NCI-H128 (cell line): Measurements from ENCODE around the gene CCL4.
"Not testable (repeated sequence)": the region's sequence is repeated elsewhere in the genome, so short reads cannot be mapped to it uniquely, and the experiment has no call there.

ENCODE experiments used
- DNase-seq: peaks from one replicate; lab custom pipeline; 2025; ENCODE audit not compliant: unreplicated experiment; lab: John Stamatoyannopoulos, UW

The CCL4 gene

GRCh38 chr17:36087897-36088572 lies 15.6 kb upstream of the CCL4 start:
- not testable (repeated sequence) for DNase-seq

DNA sequence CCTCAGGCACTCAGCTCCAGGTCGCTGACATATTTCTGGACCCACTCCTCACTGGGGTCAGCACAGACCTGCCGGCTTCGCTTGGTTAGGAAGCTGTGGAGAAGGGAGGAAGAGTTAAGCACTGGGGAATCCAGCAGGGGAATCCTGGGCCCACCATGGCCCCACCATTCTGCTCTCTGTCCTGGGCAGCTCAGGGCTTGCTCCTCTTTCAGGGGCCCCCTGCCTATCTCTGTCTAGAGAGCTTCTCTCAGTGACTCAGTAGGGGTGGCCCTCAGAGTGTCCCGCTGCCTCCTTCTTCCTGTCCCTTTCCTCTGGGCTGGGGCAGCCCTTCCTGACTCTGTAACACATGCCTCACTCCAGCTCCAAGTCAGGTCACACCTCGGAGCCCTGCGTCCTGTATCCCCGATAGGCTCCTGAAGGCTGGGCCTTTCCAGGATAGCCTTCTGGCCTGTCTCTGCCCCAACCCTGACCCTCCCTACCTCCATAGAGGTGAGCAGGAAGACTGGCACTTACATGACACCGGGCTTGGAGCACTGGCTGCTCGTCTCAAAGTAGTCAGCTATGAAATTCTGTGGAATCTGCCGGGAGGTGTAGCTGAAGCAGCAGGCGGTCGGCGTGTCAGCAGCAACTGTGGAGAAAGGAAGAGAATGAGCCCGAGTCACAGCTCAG lies 14.8 kb upstream of the CCL4 start:
- no peak for DNase-seq

- DNase-seq: no peak
Measured at GRCh38 chr17:36089339-36089865, 14.2 kb upstream of the CCL4 start.

- no peak for DNase-seq
Measured at GRCh38 chr17:36089888-36090836, 13.5 kb upstream of the CCL4 start, which contains the start of gene CCL3. CCL3 (minus strand) TSS chr17:36090143; CDS start chr17:36090058, 85 bp downstream.

- DNase-seq: no peak
Measured at GRCh38 chr17:36092230-36092629, 11.4 kb upstream of the CCL4 start.

GRCh38 chr17:36092715-36093114 lies 10.9 kb upstream of the CCL4 start:
- not testable (repeated sequence) for DNase-seq

DNA sequence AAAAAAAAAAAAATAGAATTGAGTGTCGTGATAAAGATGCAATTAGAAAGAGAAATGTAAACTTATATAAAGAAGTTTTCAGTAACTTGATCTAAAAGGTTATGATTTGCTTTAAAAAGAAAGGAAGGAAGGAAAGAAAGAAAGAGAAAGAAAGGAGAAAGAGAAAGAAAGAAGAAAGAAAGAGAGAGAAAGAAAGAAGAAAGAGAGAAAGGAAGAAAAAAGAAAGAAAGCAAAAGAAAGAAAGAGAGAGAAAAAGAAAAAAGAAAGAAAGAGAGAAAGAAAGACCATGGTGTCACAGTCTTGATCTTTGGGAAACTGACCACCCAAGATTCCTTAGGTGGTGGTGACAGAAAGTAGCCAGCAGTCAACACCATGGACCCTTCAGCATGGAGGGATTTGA lies 9.4 kb upstream of the CCL4 start:
- no peak for DNase-seq

GRCh38 chr17:36094746-36095145 lies 8.9 kb upstream of the CCL4 start:
- DNase-seq: no peak

DNA sequence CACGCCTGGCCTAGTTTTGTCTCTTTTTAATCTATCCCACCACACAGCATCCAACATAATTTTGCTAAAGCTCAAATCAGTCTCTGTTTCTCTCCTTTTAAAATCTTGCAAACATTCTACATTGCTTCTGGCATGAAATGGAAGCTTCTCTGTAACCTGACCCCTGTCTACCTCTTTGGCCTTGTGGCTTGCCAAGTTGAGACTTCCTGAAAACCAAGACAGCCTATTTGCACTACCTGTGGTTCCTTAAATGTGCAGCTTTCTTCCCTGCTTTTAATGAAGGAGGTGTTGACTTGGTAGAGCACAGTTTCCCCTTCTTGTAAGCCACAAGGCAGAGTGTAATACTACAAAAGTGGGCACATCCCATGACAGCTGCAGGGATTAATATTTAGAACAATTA lies 7.6 kb upstream of the CCL4 start:
- no peak for DNase-seq

DNA sequence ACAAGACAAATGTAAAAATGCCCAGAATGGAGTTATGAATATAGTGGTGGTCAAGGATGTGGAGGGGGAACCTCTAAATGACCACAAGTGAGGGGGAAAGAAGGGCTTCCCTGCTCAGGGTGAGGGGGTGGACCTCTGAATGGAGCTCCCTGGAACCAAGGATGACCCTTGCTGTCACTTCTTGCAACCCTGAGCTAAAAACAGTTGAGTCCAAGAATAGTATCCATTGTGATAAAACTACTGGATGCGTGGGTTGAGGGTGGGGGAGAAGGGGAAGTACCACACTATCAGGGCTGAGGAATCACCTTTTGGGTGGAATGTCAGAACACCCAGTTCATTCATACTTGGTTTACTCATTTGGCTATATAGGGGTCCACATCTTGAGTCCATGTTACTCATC lies 4.6 kb upstream of the CCL4 start:
- DNase-seq: not testable (repeated sequence)

DNA sequence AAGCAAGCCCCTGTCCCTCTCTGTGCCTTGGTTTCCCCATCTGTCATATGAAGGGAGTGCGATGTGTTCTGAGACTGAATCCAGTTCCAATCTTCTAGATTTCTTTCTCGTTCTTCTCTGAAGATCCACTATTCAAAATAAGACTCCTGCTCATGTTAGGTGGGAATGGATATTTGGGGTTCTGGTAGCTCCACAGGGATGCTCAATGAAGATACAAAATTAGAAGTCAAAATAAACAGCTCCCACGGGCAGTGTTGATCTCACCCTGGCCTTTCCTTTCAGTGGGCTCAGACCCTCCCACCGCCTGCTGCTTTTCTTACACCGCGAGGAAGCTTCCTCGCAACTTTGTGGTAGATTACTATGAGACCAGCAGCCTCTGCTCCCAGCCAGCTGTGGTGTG lies 619 bp downstream of the CCL4 start:
- not testable (repeated sequence) for DNase-seq

GRCh38 chr17:36104701-36105181 lies 1.1 kb downstream of the CCL4 start:
- DNase-seq: no peak

- DNase-seq: no peak
Measured at GRCh38 chr17:36105781-36106492, 2.3 kb downstream of the CCL4 start.

- DNase-seq: no peak
Measured at GRCh38 chr17:36106493-36106835, 2.8 kb downstream of the CCL4 start.

- DNase-seq: no peak
Measured at GRCh38 chr17:36107660-36108059, 4.0 kb downstream of the CCL4 start.

GRCh38 chr17:36108265-36108664 lies 4.6 kb downstream of the CCL4 start:
- DNase-seq: not testable (repeated sequence)

GRCh38 chr17:36111068-36111490 lies 7.5 kb downstream of the CCL4 start:
- DNase-seq: no peak

GRCh38 chr17:36112572-36112971 lies 8.9 kb downstream of the CCL4 start:
- DNase-seq: no peak

DNA sequence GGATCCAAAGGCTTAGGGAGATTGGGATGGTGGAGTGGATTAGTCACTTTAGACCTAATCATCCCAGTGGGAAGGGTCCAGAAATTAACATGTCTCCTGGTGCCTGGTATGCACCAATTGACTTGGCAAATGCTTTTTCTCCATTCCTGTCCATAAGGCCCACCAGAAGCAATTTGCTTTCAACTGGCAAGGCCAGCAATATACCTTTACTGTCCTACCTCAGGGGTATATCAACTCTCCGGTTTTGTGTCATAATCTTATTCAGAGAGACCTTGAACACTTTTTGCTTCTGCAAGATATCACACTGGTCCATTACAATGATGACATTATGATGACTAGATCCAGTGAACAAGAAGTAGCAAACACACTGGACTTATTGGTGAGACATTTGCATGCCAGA lies 9.5 kb downstream of the CCL4 start:
- not testable (repeated sequence) for DNase-seq

DNA sequence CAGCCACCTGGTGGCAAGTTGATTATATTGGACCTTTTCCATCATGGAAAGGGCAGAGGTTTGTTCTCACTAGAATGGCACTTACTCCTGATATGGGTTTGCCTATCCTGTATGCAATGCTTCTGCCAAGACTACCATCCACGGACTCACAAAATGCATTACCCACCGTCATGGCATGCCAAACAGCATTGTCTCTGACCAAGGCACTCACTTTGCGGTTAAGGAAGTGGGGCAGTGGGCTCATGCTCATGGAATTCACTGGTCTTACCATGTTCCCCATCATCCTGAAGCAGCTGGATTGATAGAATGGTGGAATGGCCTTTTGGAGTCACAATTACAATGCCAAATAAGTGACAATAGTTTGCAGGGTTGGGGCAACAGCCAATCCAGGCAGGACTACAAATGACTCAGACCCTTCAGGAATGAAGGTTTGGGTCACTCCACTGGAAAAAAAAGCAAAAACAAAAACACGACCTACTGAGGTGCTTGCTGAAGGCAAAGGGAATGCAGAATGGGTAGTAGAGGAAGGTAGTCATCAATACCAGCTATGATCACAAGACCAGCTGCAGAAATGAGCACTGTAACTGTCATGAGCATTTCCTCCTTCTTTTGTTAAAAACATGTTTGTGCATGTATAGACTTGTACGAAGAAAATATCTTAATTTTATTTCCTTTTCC lies 11.5 kb downstream of the CCL4 start:
- DNase-seq: not testable (repeated sequence)
